Tibial nerve (tissue), 4 donors: ENCODE measurements around the gene FABP6. TPM values are rescaled to one million over a fixed set of nuclear protein-coding genes. Genes with fewer than 3 reads are reported as not detected.

Source experiments
- DNase-seq, 2 donors: peaks; one replicate each; pipeline ENCODE4 v3.0.0-alpha.2; 2019; ENCODE audit warnings: low spot score in 2 of 2
- H3K27ac ChIP-seq, 4 donors: fragments of 200-600 bp; sonication (generic) in 3 of 4; one replicate each; pipeline ENCODE4 v1.5.1; 2017 to 2019; ENCODE audit warnings: mild to moderate bottlenecking in 1 of 4
- H3K27me3 ChIP-seq, 2 donors: fragments of 200-600 bp; sonication (generic) in 1 of 2; one replicate each; pipeline versions ENCODE4 v1.5.1 to v1.6.0; 2017 to 2019
- H3K36me3 ChIP-seq, 3 donors: fragments of 200-600 bp; sonication (generic); one replicate each; pipeline ENCODE4 v1.5.1; 2018 to 2019
- H3K4me1 ChIP-seq, 4 donors: fragments of 200-600 bp; sonication (generic) in 3 of 4; one replicate each; pipeline ENCODE4 v1.5.1; 2017 to 2019
- H3K4me3 ChIP-seq, 4 donors: fragments of 200-600 bp; sonication (generic) in 3 of 4; one replicate each; pipeline ENCODE4 v1.5.1; 2017 to 2019; ENCODE audit warnings: mild to moderate bottlenecking in 1 of 4, moderate library complexity in 1 of 4
- H3K9me3 ChIP-seq, 4 donors: fragments of 200-600 bp; sonication (generic) in 3 of 4; one replicate each; pipeline ENCODE4 v1.5.1; 2017 to 2019
- CTCF ChIP-seq, 5 experiments: fragments of 200-600 bp in 3 of 5; fragments of 450-650 bp in 2 of 5; sonication (generic) in 3 of 5; IDR thresholded peaks; one replicate each; pipeline ENCODE4 v1.5.1; 2016 to 2019; ENCODE audit warnings: antibody characterized with exemption in 5 of 5, mild to moderate bottlenecking in 3 of 5, moderate library complexity in 2 of 5
- EP300 ChIP-seq, 2 donors: sonication (generic); formaldehyde crosslinking; IDR thresholded peaks; one replicate each; pipeline ENCODE4 v1.6.1; 2017; ENCODE audit warnings: antibody characterized with exemption in 2 of 2, mild to moderate bottlenecking in 1 of 2
- POLR2A ChIP-seq, 2 donors: fragments of 450-650 bp; IDR thresholded peaks; one replicate each; pipeline ENCODE4 v1.6.1; 2017; ENCODE audit warnings: antibody characterized with exemption in 2 of 2, mild to moderate bottlenecking in 2 of 2, moderate library complexity in 2 of 2
- WGBS, 2 donors: methylation state at CpG; one replicate each; pipeline ENCODE4 v1.1.5; 2018; 5-methylcytosine and 5-hydroxymethylcytosine counted together
- total RNA-seq, 4 donors: library from RNA; depleted of rRNA; stranded (reverse); fragments of >200 nt; gene quantifications; one replicate each; pipeline ENCODE4 v1.1.0, GENCODE V29; 2016

The FABP6 gene
- total RNA-seq, 4 donors from 2014 or later, result not detected

GRCh38 chr5:160274483-160274931 lies 45.2 kb downstream of the FABP6 start:
- peaks cover 0 to under 1% (median 0%) of the 10 kb centered on the region in 4 donors for H3K4me1 ChIP-seq
- 74 to 80% methylated on average over 2 to 5 of the region's 5 CpGs for WGBS, 2 donors
- no peak overlapping the region for H3K4me3 ChIP-seq
- peaks cover 0 to 11% (median 0%) of the 10 kb centered on the region in 3 donors for H3K36me3 ChIP-seq
- no peaks in the 10 kb centered on the region for H3K9me3 ChIP-seq
- no peak for DNase-seq
- H3K27me3 ChIP-seq, result no peaks in the 10 kb centered on the region
- no peak for TF ChIP-seq POLR2A (IDR thresholded peaks at IDR 0.05)
- no peak for TF ChIP-seq EP300 (IDR thresholded peaks at IDR 0.05)
- TF ChIP-seq CTCF (IDR thresholded peaks at IDR 0.05), result no peak
- no peak overlapping the region for H3K27ac ChIP-seq

GRCh38 chr5:160278343-160278742 lies 49.0 kb downstream of the FABP6 start:
- no peak for DNase-seq

GRCh38 chr5:160280384-160281095 lies 51.2 kb downstream of the FABP6 start:
- no peaks in the 10 kb centered on the region for H3K4me1 ChIP-seq
- 91 to 92% methylated on average over 26 of the region's 26 CpGs for WGBS, 2 donors
- DNase-seq, result no peak
- H3K27me3 ChIP-seq, result no peaks in the 10 kb centered on the region
- no peak overlapping the region for H3K27ac ChIP-seq
- TF ChIP-seq POLR2A (IDR thresholded peaks at IDR 0.05) (no peak), CTCF (IDR thresholded peaks at IDR 0.05) (no peak), EP300 (IDR thresholded peaks at IDR 0.05) (no peak)
- no peak overlapping the region for H3K4me3 ChIP-seq
- no peaks in the 10 kb centered on the region for H3K9me3 ChIP-seq
- peaks cover 0 to 19% (median 0%) of the 10 kb centered on the region in 3 donors for H3K36me3 ChIP-seq

More at GRCh38 chr5:160278343-160278742, 49.0 kb downstream of the FABP6 start:
- H3K4me3 ChIP-seq, result no peak overlapping the region
- WGBS, 2 donors, result 63 to 66% methylated on average over 7 of the region's 7 CpGs
- peaks cover 0 to 19% (median 0%) of the 10 kb centered on the region in 3 donors for H3K36me3 ChIP-seq
- no peaks in the 10 kb centered on the region for H3K4me1 ChIP-seq
- no peaks in the 10 kb centered on the region for H3K9me3 ChIP-seq
- no peaks in the 10 kb centered on the region for H3K27me3 ChIP-seq
- TF ChIP-seq EP300 (IDR thresholded peaks at IDR 0.05) (no peak), CTCF (IDR thresholded peaks at IDR 0.05) (no peak), POLR2A (IDR thresholded peaks at IDR 0.05) (no peak)
- H3K27ac ChIP-seq, result no peak overlapping the region

GRCh38 chr5:160281275-160281674 lies 52.0 kb downstream of the FABP6 start:
- no peak for TF ChIP-seq EP300 (IDR thresholded peaks at IDR 0.05)
- no peak for TF ChIP-seq CTCF (IDR thresholded peaks at IDR 0.05)
- no peak for TF ChIP-seq POLR2A (IDR thresholded peaks at IDR 0.05)
- no peak overlapping the region for H3K4me3 ChIP-seq
- H3K4me1 ChIP-seq, result no peaks in the 10 kb centered on the region
- no peaks in the 10 kb centered on the region for H3K9me3 ChIP-seq
- no peaks in the 10 kb centered on the region for H3K27me3 ChIP-seq
- WGBS, 2 donors, result 86 to 94% methylated on average over 2 of the region's 2 CpGs
- DNase-seq, result no peak
- no peak overlapping the region for H3K27ac ChIP-seq
- H3K36me3 ChIP-seq, result peaks cover 0 to 19% (median 0%) of the 10 kb centered on the region in 3 donors

GRCh38 chr5:160284291-160284873 lies 55.1 kb downstream of the FABP6 start:
- no peak for DNase-seq
- H3K27me3 ChIP-seq, result no peaks in the 10 kb centered on the region
- peaks cover 0 to 15% (median 5%) of the 10 kb centered on the region in 4 donors for H3K4me1 ChIP-seq
- H3K4me3 ChIP-seq, result no peak overlapping the region
- no peaks in the 10 kb centered on the region for H3K9me3 ChIP-seq
- 93 to 95% methylated on average over 4 of the region's 4 CpGs for WGBS, 2 donors
- TF ChIP-seq EP300 (IDR thresholded peaks at IDR 0.05) (no peak), CTCF (IDR thresholded peaks at IDR 0.05) (no peak), POLR2A (IDR thresholded peaks at IDR 0.05) (no peak)
- peaks cover 0 to 10% (median 0%) of the 10 kb centered on the region in 3 donors for H3K36me3 ChIP-seq
- H3K27ac ChIP-seq, result no peak overlapping the region
